ENCODE data around the gene MROH9.

Gene MROH9

DNA sequence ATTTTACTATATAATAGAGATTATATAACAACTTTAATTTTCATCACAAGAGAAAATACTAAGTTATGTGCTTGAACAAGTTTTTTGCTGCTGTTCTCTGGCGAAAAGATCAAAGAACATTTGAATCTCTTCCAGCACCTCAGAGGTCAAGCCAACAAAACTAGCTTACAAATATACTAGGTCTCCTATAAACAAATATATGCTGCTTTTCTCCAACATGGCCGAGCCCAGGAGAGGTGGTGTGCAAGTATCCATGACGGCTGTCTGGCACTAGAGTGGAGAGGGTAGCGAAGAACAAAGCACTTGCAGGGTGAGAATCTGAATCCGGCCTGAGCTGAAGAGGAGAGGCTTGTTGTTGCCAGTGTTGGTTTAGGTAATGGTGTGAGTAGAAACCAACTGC is 147.9 kb downstream of the MROH9 start:
- FAIRE-seq = no peak

DNA sequence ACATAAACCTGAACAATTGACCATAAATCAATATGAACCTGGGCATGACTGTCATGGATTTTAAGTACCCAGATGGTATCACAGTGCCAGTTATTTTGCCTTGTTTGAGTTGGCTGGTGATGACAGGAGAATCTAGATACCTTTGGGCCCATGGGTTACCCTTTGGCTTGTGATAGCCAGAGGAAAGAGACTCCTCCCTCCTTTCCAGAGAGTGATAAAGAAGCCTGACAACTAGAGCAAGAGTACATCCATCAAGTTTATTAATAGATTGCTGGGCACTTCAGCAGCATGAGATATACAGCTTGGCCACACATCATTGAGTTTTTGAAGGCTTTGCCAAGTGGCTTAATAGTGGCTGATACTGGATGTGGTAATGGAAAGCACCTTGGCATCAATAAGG is 148.8 kb downstream of the MROH9 start:
- no peak for FAIRE-seq

- FAIRE-seq = no peak
These were observed 149.5 kb downstream of the MROH9 start for GRCh38 chr1:171084870-171085269.

GRCh38 chr1:171087896-171088295 is 152.6 kb downstream of the MROH9 start:
- FAIRE-seq = no peak

DNA sequence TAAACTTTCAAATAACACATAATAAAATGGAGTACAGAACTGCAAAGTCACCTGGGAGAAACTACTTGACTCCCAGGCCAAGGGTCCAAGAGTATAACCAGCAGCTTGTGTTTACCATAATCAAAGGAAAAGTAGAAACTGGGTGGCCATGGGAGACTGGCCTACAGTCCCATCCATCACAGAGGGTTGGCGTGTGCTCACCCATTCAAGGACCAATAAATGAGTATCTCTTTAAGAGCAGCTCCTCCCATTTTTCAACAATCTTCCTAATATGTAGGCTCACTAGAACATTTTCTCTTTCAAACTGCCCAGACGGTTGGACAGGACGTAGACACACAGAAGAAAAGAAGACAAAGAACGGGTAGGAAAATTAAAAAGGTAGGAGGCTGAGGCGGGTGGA is 155.3 kb downstream of the MROH9 start, which contains the start of gene FMO3:
Gene FMO3, plus strand, starts transcription at position 302 of the 400 bp plus-strand sequence. CDS start 1,754 bp downstream, outside the sequence.
- no peak for FAIRE-seq

- no peak for FAIRE-seq
These were observed 168.5 kb downstream of the MROH9 start for GRCh38 chr1:171103862-171104261.

GRCh38 chr1:171107262-171107940 is 172.1 kb downstream of the MROH9 start:
- no peak for FAIRE-seq

DNA sequence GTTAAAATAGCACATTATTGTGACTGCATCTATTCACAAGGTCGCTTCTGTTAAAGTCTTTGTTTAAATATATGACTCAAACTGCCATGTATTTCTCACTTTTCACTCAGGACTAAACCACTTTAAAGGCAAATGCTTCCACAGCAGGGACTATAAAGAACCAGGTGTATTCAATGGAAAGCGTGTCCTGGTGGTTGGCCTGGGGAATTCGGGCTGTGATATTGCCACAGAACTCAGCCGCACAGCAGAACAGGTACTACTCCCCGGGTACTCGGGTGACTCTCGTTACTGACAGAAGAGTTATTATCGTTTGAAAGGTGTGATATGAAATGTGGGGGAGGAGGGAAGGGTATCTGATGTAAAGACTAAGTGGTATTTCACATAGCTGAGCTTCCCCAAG is 172.6 kb downstream of the MROH9 start:
- no peak for FAIRE-seq

DNA sequence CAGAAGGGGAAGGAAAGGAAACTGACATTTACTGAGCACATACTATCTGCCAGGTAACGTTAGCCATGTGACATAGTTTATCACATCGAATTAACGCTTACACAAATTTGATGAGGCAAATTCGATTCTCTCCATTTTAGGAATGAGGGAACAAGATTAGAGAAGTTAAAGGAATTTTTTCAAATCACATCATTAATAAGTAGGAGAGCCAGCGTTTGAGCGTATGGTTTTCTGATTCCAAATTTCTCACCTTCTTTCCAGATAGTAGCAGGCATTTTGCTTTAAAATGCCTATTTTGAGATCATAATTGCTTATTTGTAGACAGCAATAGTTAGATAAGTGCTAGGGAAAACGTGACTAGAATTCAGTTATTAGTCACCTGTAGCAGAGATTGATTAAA is 174.6 kb downstream of the MROH9 start:
- no peak for FAIRE-seq

GRCh38 chr1:171110621-171111326 is 175.4 kb downstream of the MROH9 start:
- FAIRE-seq = no peak

DNA sequence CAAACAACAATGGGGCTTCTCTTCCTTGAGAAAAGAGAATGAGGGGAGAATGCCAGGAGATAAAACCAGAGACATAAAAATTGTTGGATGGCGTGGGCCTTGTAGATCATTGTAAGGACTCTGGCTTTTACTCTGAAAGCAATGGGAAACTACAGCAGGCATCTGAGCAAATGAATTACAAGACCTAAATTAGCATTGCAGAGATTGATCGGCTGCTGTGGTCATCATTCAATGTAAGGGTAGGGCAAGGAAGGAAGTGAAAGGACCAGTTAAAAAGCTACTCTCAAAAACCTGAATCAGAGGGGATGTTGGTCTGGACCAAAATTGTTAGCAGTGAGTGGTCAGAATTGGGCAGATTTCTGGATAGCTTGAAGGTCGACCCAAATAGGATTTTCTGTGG is 176.8 kb downstream of the MROH9 start:
- no peak for FAIRE-seq

- no peak for FAIRE-seq
These were observed 178.0 kb downstream of the MROH9 start for GRCh38 chr1:171113382-171113781.
